SK-N-SH treated with all-trans-retinoic acid at 6 μM for 48 hours (cell line): ENCODE data around the gene LINGO3.

Experiments used
- ATAC-seq: fragments of 200-7000 bp; cut with Tn5 transposase; 3 replicates; pipeline ENCODE4 v1.9.1; 2020; ENCODE audit warnings: mild to moderate bottlenecking, moderate library complexity
- ARNTL ChIP-seq: fragments of 450-650 bp; formaldehyde crosslinking; IDR thresholded peaks from 2 replicates; pipeline ENCODE4 v1.5.0; 2020; ENCODE audit warnings: low read depth, mild to moderate bottlenecking, moderate library complexity, borderline replicate concordance
- BACH2 ChIP-seq: fragments of 250-450 bp; sonication (Bioruptor Pico); IDR thresholded peaks from 2 replicates; pipeline ENCODE4 v1.9.0; 2021; ENCODE audit warnings: mild to moderate bottlenecking, borderline replicate concordance
- CREB5 ChIP-seq: fragments of 250-450 bp; sonication (Bioruptor Pico); IDR thresholded peaks from 2 replicates; pipeline ENCODE4 v1.5.1; 2020; ENCODE audit warnings: low read depth, mild to moderate bottlenecking, moderate library complexity
- CSDC2 ChIP-seq: fragments of 250-450 bp; sonication (Bioruptor Pico); IDR thresholded peaks from 2 replicates; pipeline ENCODE4 v1.5.0; 2020; ENCODE audit warnings: mild to moderate bottlenecking, moderate library complexity
- CSRNP3 ChIP-seq: fragments of 250-450 bp; sonication (Bioruptor Pico); IDR thresholded peaks from 2 replicates; pipeline ENCODE4 v1.5.1; 2021; ENCODE audit warnings: mild to moderate bottlenecking, moderate library complexity
- GLIS3 ChIP-seq: fragments of 250-450 bp; sonication (Bioruptor Pico); IDR thresholded peaks from 2 replicates; pipeline ENCODE4 v1.5.0; 2020; ENCODE audit warnings: mild to moderate bottlenecking, moderate library complexity
- ISL1 ChIP-seq: fragments of 250-450 bp; sonication (Bioruptor Pico); IDR thresholded peaks from 2 replicates; pipeline ENCODE4 v2.1.2; 2022; ENCODE audit warnings: mild to moderate bottlenecking, moderate library complexity
- PPARA ChIP-seq: fragments of 250-450 bp; sonication (Bioruptor Pico); IDR thresholded peaks from 2 replicates; pipeline ENCODE4 v1.5.0; 2020; ENCODE audit warnings: mild to moderate bottlenecking, borderline replicate concordance
- RARB ChIP-seq: fragments of 250-450 bp; sonication (Bioruptor Pico); IDR thresholded peaks from 2 replicates; pipeline ENCODE4 v1.8.0; 2021; ENCODE audit warnings: mild to moderate bottlenecking, moderate library complexity
- SNAI2 ChIP-seq: fragments of 250-450 bp; sonication (Bioruptor Pico); IDR thresholded peaks from 2 replicates; pipeline ENCODE4 v1.5.0; 2020; ENCODE audit warnings: mild to moderate bottlenecking, moderate library complexity
- TCF4 ChIP-seq: fragments of 250-450 bp; sonication (Bioruptor Pico); IDR thresholded peaks from 2 replicates; pipeline ENCODE4 v1.8.0; 2021; ENCODE audit warnings: mild to moderate bottlenecking, moderate library complexity, borderline replicate concordance
- TOX ChIP-seq: fragments of 250-450 bp; sonication (Bioruptor Pico); IDR thresholded peaks from 2 replicates; pipeline ENCODE4 v1.8.0; 2021; ENCODE audit warnings: mild to moderate bottlenecking, moderate library complexity, borderline replicate concordance
- TSHZ2 ChIP-seq: fragments of 250-450 bp; sonication (Bioruptor Pico); IDR thresholded peaks from 2 replicates; pipeline ENCODE4 v1.5.0; 2020; ENCODE audit warnings: mild to moderate bottlenecking, moderate library complexity
- ZC3H10 ChIP-seq: fragments of 250-450 bp; sonication (Bioruptor Pico); IDR thresholded peaks from 2 replicates; pipeline ENCODE4 v1.5.1; 2021; ENCODE audit warnings: mild to moderate bottlenecking, moderate library complexity
- ZFP3 ChIP-seq: fragments of 250-450 bp; sonication (Bioruptor Pico); IDR thresholded peaks from 2 replicates; pipeline ENCODE4 v1.5.0; 2020; ENCODE audit warnings: mild to moderate bottlenecking, moderate library complexity
- ZFP30 ChIP-seq: fragments of 450-650 bp; formaldehyde crosslinking; IDR thresholded peaks from 2 replicates; pipeline ENCODE4 v1.5.0; 2022; ENCODE audit warnings: mild to moderate bottlenecking, moderate library complexity
- ZNF565 ChIP-seq: fragments of 450-650 bp; formaldehyde crosslinking; conservative IDR thresholded peaks from 2 replicates; pipeline ENCODE4 v1.5.0; 2020; ENCODE audit warnings: low read depth, mild to moderate bottlenecking, moderate library complexity
- ZNF70 ChIP-seq: fragments of 450-650 bp; formaldehyde crosslinking; IDR thresholded peaks from 2 replicates; pipeline ENCODE4 v1.5.0; 2020; ENCODE audit warnings: mild to moderate bottlenecking, moderate library complexity
- ZNF8 ChIP-seq: fragments of 450-650 bp; formaldehyde crosslinking; IDR thresholded peaks from 2 replicates; pipeline ENCODE4 v1.5.0; 2020; ENCODE audit warnings: mild to moderate bottlenecking, moderate library complexity
- TF ChIP-seq, protein P1 (sequence below): fragments of 250-450 bp; sonication (Bioruptor Pico); IDR thresholded peaks from 2 replicates; pipeline ENCODE4 v1.8.0; 2021; ENCODE audit warnings: low read depth, mild to moderate bottlenecking, moderate library complexity, borderline replicate concordance
- TF ChIP-seq, protein P2 (sequence below): fragments of 250-450 bp; sonication (Bioruptor Pico); IDR thresholded peaks from 2 replicates; pipeline ENCODE4 v1.8.0; 2020; ENCODE audit warnings: mild to moderate bottlenecking, moderate library complexity, borderline replicate concordance

The LINGO3 gene

GRCh38 chr19:2343289-2343982, 35.5 kb upstream of the LINGO3 start:
- TF ChIP-seq ZNF70 (CRISPR knock-in tag) (no peak), SNAI2 (no peak), TOX (no peak), CSRNP3 (no peak), TCF4 (CRISPR knock-in tag) (no peak), ZNF565 (no peak), BACH2 (CRISPR knock-in tag) (no peak), ZNF8 (CRISPR knock-in tag) (no peak), RARB (CRISPR knock-in tag) (no peak)
- TF ChIP-seq, protein P1, sequence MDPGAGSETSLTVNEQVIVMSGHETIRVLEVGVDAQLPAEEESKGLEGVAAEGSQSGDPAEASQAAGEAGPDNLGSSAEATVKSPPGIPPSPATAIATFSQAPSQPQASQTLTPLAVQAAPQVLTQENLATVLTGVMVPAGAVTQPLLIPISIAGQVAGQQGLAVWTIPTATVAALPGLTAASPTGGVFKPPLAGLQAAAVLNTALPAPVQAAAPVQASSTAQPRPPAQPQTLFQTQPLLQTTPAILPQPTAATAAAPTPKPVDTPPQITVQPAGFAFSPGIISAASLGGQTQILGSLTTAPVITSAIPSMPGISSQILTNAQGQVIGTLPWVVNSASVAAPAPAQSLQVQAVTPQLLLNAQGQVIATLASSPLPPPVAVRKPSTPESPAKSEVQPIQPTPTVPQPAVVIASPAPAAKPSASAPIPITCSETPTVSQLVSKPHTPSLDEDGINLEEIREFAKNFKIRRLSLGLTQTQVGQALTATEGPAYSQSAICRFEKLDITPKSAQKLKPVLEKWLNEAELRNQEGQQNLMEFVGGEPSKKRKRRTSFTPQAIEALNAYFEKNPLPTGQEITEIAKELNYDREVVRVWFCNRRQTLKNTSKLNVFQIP (CRISPR knock-in tag), result no peak
- no peak for ATAC-seq

- ATAC-seq, result no peak
- TF ChIP-seq ISL1 (no peak), ZNF565 (no peak), BACH2 (CRISPR knock-in tag) (no peak)
Measured at GRCh38 chr19:2342656-2343288, 34.8 kb upstream of the LINGO3 start.

DNA sequence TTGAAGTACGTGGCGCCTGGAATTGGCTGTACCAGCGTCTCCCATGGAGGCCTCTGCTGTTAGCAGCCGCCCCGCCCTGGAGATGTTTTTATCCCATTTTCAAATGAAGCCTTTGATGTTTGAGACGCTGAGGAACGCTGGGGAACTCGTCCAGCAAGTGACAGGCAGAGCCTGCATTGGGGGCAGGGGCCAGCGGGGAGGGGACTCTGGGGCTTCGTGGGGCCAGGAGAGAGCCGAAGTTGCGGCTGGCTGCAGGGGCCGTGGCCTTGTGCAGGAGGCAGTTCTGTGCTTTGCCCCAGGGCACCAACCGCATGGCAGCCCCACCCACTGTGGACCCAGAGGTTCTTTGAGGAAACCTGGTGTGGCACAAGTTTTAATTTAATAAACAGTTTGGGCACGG, 34.0 kb upstream of the LINGO3 start:
- TF ChIP-seq CSRNP3 (no peak), ZNF8 (CRISPR knock-in tag) (no peak), ZFP3 (CRISPR knock-in tag) (no peak), TOX (no peak), TCF4 (CRISPR knock-in tag) (no peak), PPARA (CRISPR knock-in tag) (no peak), RARB (CRISPR knock-in tag) (no peak), SNAI2 (no peak), GLIS3 (no peak), ZC3H10 (CRISPR knock-in tag) (no peak), ZNF565 (no peak), ARNTL (CRISPR knock-in tag) (no peak), TSHZ2 (CRISPR knock-in tag) (no peak), CSDC2 (CRISPR knock-in tag) (no peak), ZFP30 (no peak), CREB5 (no peak), BACH2 (CRISPR knock-in tag) (no peak)
- TF ChIP-seq, protein P2, sequence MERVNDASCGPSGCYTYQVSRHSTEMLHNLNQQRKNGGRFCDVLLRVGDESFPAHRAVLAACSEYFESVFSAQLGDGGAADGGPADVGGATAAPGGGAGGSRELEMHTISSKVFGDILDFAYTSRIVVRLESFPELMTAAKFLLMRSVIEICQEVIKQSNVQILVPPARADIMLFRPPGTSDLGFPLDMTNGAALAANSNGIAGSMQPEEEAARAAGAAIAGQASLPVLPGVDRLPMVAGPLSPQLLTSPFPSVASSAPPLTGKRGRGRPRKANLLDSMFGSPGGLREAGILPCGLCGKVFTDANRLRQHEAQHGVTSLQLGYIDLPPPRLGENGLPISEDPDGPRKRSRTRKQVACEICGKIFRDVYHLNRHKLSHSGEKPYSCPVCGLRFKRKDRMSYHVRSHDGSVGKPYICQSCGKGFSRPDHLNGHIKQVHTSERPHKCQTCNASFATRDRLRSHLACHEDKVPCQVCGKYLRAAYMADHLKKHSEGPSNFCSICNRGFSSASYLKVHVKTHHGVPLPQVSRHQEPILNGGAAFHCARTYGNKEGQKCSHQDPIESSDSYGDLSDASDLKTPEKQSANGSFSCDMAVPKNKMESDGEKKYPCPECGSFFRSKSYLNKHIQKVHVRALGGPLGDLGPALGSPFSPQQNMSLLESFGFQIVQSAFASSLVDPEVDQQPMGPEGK (CRISPR knock-in tag), result no peak
- TF ChIP-seq, protein P1 (CRISPR knock-in tag), result no peak
- TF ChIP-seq, all 23 proteins: peak for 0
- ATAC-seq, result no peak
